Spleen (tissue), 11 donors: ENCODE measurements around the gene THOC2. TPM values are rescaled to one million over a fixed set of nuclear protein-coding genes. Genes with fewer than 3 reads are reported as not detected.
"Not testable (repeated sequence)": the region's sequence is repeated elsewhere in the genome, so short reads cannot be mapped to it uniquely, and the experiment has no call there.

ENCODE experiments used
- DNase-seq: peaks from one replicate; pipeline ENCODE4 v3.0.0-alpha.2; 2020
- H3K27ac ChIP-seq, 8 donors: fragments of 200-600 bp; sonication (generic) in 7 of 8; 1 replicate in 4 of 8; 2 replicates in 4 of 8; pipeline versions ENCODE4 v1.5.0 to v1.8.0; 2016 to 2021; ENCODE audit warnings: inconsistent platforms in 4 of 8, mild to moderate bottlenecking in 4 of 8, moderate library complexity in 1 of 8
- H3K27me3 ChIP-seq, 7 donors: fragments of 200-600 bp; sonication (generic) in 6 of 7; replicated peaks in 1 of 7; 1 replicate in 4 of 7; 2 replicates in 3 of 7; pipeline versions ENCODE4 v1.5.0 to v1.8.0; 2016 to 2021; ENCODE audit warnings: inconsistent platforms in 3 of 7, mild to moderate bottlenecking in 1 of 7
- H3K36me3 ChIP-seq, 6 donors: fragments of 200-600 bp; sonication (generic) in 5 of 6; 1 replicate in 4 of 6; 2 replicates in 2 of 6; pipeline versions ENCODE4 v1.5.0 to v1.8.0; 2016 to 2021; ENCODE audit warnings: inconsistent platforms in 2 of 6
- H3K4me1 ChIP-seq, 6 donors: fragments of 200-600 bp; sonication (generic) in 5 of 6; 1 replicate in 3 of 6; 2 replicates in 3 of 6; pipeline versions ENCODE4 v1.5.0 to v1.8.0; 2016 to 2021; ENCODE audit warnings: inconsistent platforms in 3 of 6
- H3K4me3 ChIP-seq, 8 donors: fragments of 200-600 bp; sonication (generic) in 7 of 8; 1 replicate in 4 of 8; 2 replicates in 4 of 8; pipeline versions ENCODE4 v1.5.0 to v1.8.0; 2016 to 2021; ENCODE audit warnings: inconsistent platforms in 4 of 8, mild to moderate bottlenecking in 4 of 8, moderate library complexity in 2 of 8
- H3K9me3 ChIP-seq, 8 donors: fragments of 200-600 bp; sonication (generic) in 7 of 8; 1 replicate in 4 of 8; 2 replicates in 4 of 8; pipeline versions ENCODE4 v1.5.0 to v1.8.0; 2016 to 2021; ENCODE audit warnings: inconsistent platforms in 4 of 8
- CTCF ChIP-seq, 11 experiments: fragments of 200-600 bp in 7 of 11; fragments of 450-650 bp in 4 of 11; sonication (generic) in 4 of 11; IDR thresholded peaks in 8 of 11; conservative IDR thresholded peaks in 3 of 11; 1 replicate in 7 of 11; 2 replicates in 4 of 11; pipeline versions ENCODE4 v1.4.0 to v1.8.0; 2016 to 2021; ENCODE audit warnings: antibody characterized with exemption in 11 of 11, inconsistent platforms in 4 of 11, mild to moderate bottlenecking in 1 of 11
- POLR2A ChIP-seq, 3 donors: fragments of 450-650 bp; IDR thresholded peaks; one replicate each; pipeline ENCODE4 v1.5.1; 2017; ENCODE audit warnings: antibody characterized with exemption in 3 of 3, mild to moderate bottlenecking in 1 of 3
- POLR2AphosphoS5 ChIP-seq, 3 donors: sonication (generic); formaldehyde crosslinking; IDR thresholded peaks; one replicate each; pipeline ENCODE4 v1.5.1; 2017; ENCODE audit warnings: antibody characterized with exemption in 3 of 3
- WGBS, 5 donors: extraction: QIAGEN DNeasy Blood & Tissue Kit in 3 of 5; methylation state at CpG; one replicate each; pipeline versions ENCODE4 v1.1.5 to v1.1.7; 2013 to 2018; 5-methylcytosine and 5-hydroxymethylcytosine counted together
- intact Hi-C: fragments of 100-400 bp; cut with DNase I; formaldehyde crosslinking; loops from one replicate; pipeline ENCODE4 v1.15.0; 2023; ENCODE audit warnings: low total_unique reads
- polyA plus RNA-seq, 3 donors: library from polyadenylated mRNA; stranded (reverse); fragments of 200-250 nt; gene quantifications; one replicate each; pipeline ENCODE4 v1.2.1, GENCODE V29; 2013
- total RNA-seq, 7 donors: library from RNA; depleted of rRNA in 3 of 7; stranded (reverse); fragments of >200 nt in 3 of 7; fragmentation: NEBNext Ultra II Directional in 4 of 7; extraction: Animal tissue kit (Norgen Biotek cat#: 25700) in 4 of 7; gene quantifications; one replicate each; pipeline versions ENCODE4 v1.1.0 to v1.2.1, GENCODE V29; 2016 to 2021
- donor health status: healthy with polysubstance abuse.
- donor health status: DM: no; HTN: no; CAD: no; lungs with moderate emphysema.
- donor health status: DM: no; HTN: no; CAD: no.
- donor health status: Bipolar disorder and iron deficiency.
- donor health status: healthy.
- donor health status: DM: no; HTN: no; CAD: no.
- donor health status: DM: yes; HTN: yes; CAD: no.

The THOC2 gene
- total and polyA plus RNA-seq, 10 donors = 36.4 to 158 (median 77.8) TPM

DNA sequence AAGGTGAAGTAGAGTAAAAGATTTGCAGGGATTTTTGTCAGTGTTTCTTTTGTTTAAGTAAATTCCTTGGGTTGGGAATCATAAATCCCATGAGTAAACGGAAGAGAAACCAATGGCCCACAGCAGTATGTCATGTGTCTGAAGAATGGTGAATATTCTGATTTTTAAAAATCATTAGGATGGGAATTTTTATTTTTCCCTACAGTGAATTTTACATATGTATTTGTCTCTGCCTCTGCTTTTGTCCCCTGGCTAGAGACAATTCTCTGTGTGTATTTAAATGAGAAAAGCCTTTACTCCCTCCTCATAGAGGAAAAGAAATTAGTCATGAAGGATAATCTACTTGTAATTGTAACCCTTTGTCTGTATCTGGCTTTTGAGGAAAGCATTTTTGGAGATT, 152.1 kb downstream of the THOC2 start:
- 68 to 92% (median 87%) methylated on average over 1 of the region's 1 CpG for WGBS, 5 donors
- H3K36me3 ChIP-seq = no peaks in the 10 kb centered on the region
- intact Hi-C loops = no loop called here
- no peaks in the 10 kb centered on the region for H3K4me1 ChIP-seq
- H3K9me3 ChIP-seq = peaks cover 0 to 11% (median 0%) of the 10 kb centered on the region in 8 donors
- TF ChIP-seq POLR2A (IDR thresholded peaks at IDR 0.05) (no peak), POLR2AphosphoS5 (IDR thresholded peaks at IDR 0.05) (no peak), CTCF (IDR thresholded peaks at IDR 0.05 in 8 of 11, conservative IDR thresholded peaks at IDR 0.05 in 3 of 11) (no peak)
- no peak overlapping the region for H3K4me3 ChIP-seq
- no peak overlapping the region for H3K27ac ChIP-seq
- no peaks in the 10 kb centered on the region for H3K27me3 ChIP-seq
- DNase-seq = no peak

DNA sequence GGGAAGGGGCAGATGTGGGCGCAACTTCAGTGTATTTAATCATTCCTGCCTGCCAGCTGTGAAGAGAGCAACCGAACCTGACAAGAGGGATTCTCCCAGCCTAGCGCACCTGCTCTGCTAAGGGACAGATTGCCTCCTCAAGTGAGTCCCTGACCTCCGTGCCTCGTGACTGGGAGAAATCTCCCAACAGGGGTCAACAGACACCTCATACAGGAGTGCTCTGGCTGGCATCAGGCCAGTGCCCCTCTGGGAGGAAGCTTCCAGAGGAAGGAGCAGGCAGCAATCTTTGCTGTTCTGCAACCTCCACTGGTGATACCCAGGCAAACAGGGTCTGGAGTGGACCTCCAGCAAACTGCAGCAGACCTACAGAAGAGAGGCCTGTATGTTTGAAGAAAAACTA, 158.8 kb downstream of the THOC2 start:
- H3K27me3 ChIP-seq, H3K27ac ChIP-seq, intact Hi-C loops, H3K4me3 ChIP-seq, DNase-seq, H3K4me1 ChIP-seq, H3K36me3 ChIP-seq: not testable (repeated sequence)
- 71 to 100% (median 81%) methylated on average over 2 to 5 of the region's 5 CpGs for WGBS, 5 donors
- peaks cover 0 to 30% (median 5%) of the 10 kb centered on the region in 8 donors for H3K9me3 ChIP-seq

- Histone ChIP-seq H3K4me1 (no peaks in the 10 kb centered on the region), H3K27me3 (no peaks in the 10 kb centered on the region), H3K4me3 (no peak overlapping the region), H3K36me3 (no peaks in the 10 kb centered on the region), H3K27ac (no peak overlapping the region), H3K9me3 (peaks cover 0 to 20% (median 4%) of the 10 kb centered on the region in 8 donors)
- DNase-seq = no peak
- intact Hi-C loops = no loop called here
- TF ChIP-seq POLR2AphosphoS5 (IDR thresholded peaks at IDR 0.05) (no peak), CTCF (IDR thresholded peaks at IDR 0.05 in 8 of 11, conservative IDR thresholded peaks at IDR 0.05 in 3 of 11) (no peak), POLR2A (IDR thresholded peaks at IDR 0.05) (no peak)
- 71 to 97% (median 84%) methylated on average over 1 to 3 of the region's 3 CpGs for WGBS, 5 donors
Observed at GRCh38 chrX:123570011-123570590, 162.8 kb downstream of the THOC2 start.

DNA sequence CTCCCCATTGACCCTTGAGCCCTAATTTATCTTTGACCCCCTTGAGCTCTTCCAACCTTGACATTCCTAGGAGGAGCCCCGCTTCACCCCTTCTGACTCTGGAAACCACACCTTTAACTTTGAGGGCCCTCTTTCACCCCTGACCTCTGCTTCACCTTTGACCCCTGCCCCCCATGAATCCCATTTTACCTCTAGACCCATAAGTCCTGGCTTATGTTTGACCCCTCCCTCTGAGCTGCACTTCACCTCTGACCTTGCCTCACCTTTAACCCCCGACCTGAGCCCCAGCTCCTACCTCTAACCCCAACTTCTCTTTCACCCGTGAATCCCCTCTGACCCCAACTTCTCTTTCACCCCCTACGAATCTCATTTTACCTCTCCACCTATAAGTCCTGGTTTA, 169.7 kb downstream of the THOC2 start:
- Histone ChIP-seq H3K27ac (no peak overlapping the region), H3K4me3 (no peak overlapping the region), H3K36me3 (no peaks in the 10 kb centered on the region), H3K4me1 (no peaks in the 10 kb centered on the region), H3K9me3 (peaks cover 0 to 7% (median 0%) of the 10 kb centered on the region in 8 donors), H3K27me3 (no peaks in the 10 kb centered on the region)
- no peak for DNase-seq
- intact Hi-C loops = no loop called here
- WGBS, 5 donors = 81 to 91% (median 89%) methylated on average over 4 of the region's 4 CpGs
- TF ChIP-seq POLR2A (IDR thresholded peaks at IDR 0.05) (no peak), POLR2AphosphoS5 (IDR thresholded peaks at IDR 0.05) (no peak), CTCF (IDR thresholded peaks at IDR 0.05 in 8 of 11, conservative IDR thresholded peaks at IDR 0.05 in 3 of 11) (no peak)
